ENCODE results near the gene FSTL4.

The FSTL4 gene

DNA sequence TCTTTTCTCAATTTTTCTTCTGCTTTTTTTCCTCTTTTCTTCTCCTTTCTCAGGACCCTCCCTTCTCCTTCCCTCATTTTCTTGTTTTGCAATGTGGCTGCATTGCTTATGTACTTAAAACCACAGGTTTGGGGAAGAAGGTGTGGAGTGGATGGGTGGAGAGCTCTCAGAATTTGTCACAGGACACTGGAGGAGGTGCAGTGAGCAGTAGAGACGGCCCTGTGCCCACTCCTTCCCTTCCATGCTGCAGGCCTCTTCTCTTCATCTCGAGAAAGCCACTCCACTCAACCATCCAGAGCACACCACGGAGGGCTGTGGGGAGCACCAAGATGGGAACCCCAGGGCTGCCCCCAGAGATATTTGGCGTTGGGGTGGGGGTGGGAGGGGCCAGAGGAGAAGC is 92.3 kb downstream of the FSTL4 start:
- no peaks in the 10 kb centered on the region for H3K27me3 ChIP-seq (ENCODE audit: insufficient read depth, low read depth)

DNA sequence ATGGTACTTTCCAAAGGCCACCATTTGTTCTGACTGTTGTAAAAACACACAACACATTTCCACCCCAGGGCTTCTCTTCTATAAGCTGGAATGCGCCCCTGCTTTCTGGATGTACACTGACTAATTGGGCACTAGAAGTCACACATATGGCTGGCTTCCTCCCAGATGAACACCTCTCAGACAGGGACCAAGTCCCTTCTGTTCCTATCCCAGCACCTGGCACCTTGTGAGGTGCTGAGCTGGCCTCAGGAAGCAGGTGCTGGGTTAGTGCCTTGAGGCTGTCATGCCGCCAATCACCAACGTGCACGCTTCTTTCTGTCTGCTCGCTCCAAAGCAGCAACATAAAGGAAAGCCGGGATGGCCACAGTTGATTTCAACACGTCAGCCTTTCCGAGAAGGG is 93.2 kb downstream of the FSTL4 start:
- Histone ChIP-seq H3K27ac (no peak overlapping the region), H2AFZ (ENCODE audit: low read depth) (no peak overlapping the region), H3K4me1 (ENCODE audit: low read depth, poor library complexity, severe bottlenecking) (no peaks in the 10 kb centered on the region), H3K9ac (no peak overlapping the region), H3K36me3 (ENCODE audit: insufficient read depth) (no peaks in the 10 kb centered on the region), H3K79me2 (ENCODE audit: insufficient read depth, low read depth) (no peaks in the 10 kb centered on the region), H4K20me1 (ENCODE audit: insufficient read depth) (no peaks in the 10 kb centered on the region), H3K4me2 (no peak overlapping the region), H3K27me3 (ENCODE audit: insufficient read depth, low read depth) (no peaks in the 10 kb centered on the region), H3K4me3 (IDR thresholded peaks at IDR 0.05; ENCODE audit: insufficient read depth, low read depth, low read length) (no peak overlapping the region)
- TF ChIP-seq, protein P1, sequence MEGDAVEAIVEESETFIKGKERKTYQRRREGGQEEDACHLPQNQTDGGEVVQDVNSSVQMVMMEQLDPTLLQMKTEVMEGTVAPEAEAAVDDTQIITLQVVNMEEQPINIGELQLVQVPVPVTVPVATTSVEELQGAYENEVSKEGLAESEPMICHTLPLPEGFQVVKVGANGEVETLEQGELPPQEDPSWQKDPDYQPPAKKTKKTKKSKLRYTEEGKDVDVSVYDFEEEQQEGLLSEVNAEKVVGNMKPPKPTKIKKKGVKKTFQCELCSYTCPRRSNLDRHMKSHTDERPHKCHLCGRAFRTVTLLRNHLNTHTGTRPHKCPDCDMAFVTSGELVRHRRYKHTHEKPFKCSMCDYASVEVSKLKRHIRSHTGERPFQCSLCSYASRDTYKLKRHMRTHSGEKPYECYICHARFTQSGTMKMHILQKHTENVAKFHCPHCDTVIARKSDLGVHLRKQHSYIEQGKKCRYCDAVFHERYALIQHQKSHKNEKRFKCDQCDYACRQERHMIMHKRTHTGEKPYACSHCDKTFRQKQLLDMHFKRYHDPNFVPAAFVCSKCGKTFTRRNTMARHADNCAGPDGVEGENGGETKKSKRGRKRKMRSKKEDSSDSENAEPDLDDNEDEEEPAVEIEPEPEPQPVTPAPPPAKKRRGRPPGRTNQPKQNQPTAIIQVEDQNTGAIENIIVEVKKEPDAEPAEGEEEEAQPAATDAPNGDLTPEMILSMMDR (conservative IDR thresholded peaks at IDR 0.05; ENCODE audit: low read depth, low read length) = no peak

More for the DNA sequence above, 92.3 kb downstream of the FSTL4 start:
- no peak overlapping the region for H3K4me2 ChIP-seq
- TF ChIP-seq, protein P1 (conservative IDR thresholded peaks at IDR 0.05; ENCODE audit: low read depth, low read length) = no peak
- H3K79me2 ChIP-seq (ENCODE audit: insufficient read depth, low read depth) = no peaks in the 10 kb centered on the region
- H3K36me3 ChIP-seq (ENCODE audit: insufficient read depth) = no peaks in the 10 kb centered on the region
- no peak overlapping the region for H3K27ac ChIP-seq
- no peaks in the 10 kb centered on the region for H3K4me1 ChIP-seq (ENCODE audit: low read depth, poor library complexity, severe bottlenecking)
- H3K9ac ChIP-seq = no peak overlapping the region
- no peak overlapping the region for H3K4me3 ChIP-seq (IDR thresholded peaks at IDR 0.05; ENCODE audit: insufficient read depth, low read depth, low read length)
- no peak overlapping the region for H2AFZ ChIP-seq (ENCODE audit: low read depth)
- H4K20me1 ChIP-seq (ENCODE audit: insufficient read depth) = no peaks in the 10 kb centered on the region

DNA sequence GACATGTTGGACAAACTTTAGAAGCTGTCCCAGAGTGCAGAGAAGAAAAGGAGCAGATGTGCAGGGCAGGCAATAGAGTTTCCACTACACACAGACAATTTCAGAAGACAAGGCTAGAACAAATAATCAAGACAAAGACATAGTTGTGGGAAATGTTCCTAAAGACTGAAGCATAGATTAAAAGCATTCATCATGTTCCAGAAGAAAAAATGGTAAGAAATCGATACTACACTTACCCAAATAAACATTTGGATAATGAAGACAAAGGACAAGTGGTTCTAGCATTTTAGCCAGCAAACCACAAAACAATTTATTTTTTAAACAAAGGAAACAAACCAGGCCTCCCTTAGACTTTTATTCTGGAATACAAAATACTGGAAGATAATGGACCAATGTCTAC is 97.9 kb downstream of the FSTL4 start:
- no peaks in the 10 kb centered on the region for H4K20me1 ChIP-seq (ENCODE audit: insufficient read depth)
- no peaks in the 10 kb centered on the region for H3K36me3 ChIP-seq (ENCODE audit: insufficient read depth)
- H3K79me2 ChIP-seq (ENCODE audit: insufficient read depth, low read depth) = no peaks in the 10 kb centered on the region
- H2AFZ ChIP-seq (ENCODE audit: low read depth) = no peak overlapping the region
- H3K27me3 ChIP-seq (ENCODE audit: insufficient read depth, low read depth) = no peaks in the 10 kb centered on the region
- no peak overlapping the region for H3K9ac ChIP-seq
- no peaks in the 10 kb centered on the region for H3K4me1 ChIP-seq (ENCODE audit: low read depth, poor library complexity, severe bottlenecking)
- H3K27ac ChIP-seq = no peak overlapping the region
- H3K4me2 ChIP-seq = no peak overlapping the region
- H3K4me3 ChIP-seq (IDR thresholded peaks at IDR 0.05; ENCODE audit: insufficient read depth, low read depth, low read length) = no peak overlapping the region
- TF ChIP-seq, protein P1 (conservative IDR thresholded peaks at IDR 0.05; ENCODE audit: low read depth, low read length) = no peak

DNA sequence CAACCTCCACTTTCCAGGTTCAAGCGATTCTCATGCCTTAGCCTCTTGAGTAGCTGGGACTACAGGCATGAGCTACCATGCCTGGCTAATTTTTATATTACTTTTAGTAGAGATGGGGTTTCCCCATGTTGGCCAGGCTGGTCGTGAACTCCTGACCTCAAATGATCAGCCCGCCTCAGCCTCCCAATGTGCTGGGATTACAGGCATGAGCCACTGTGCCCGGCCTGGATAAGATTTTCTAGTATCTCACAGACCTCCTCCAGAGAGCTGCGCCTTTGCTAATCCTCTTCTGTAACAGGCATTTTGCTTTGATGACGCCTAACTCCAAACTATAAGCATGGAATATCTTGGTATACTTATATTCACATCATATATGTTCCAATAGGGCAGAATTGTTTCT is 99.4 kb downstream of the FSTL4 start:
- Histone ChIP-seq H3K9ac (no peak overlapping the region), H3K27me3 (ENCODE audit: insufficient read depth, low read depth) (no peaks in the 10 kb centered on the region), H3K4me3 (IDR thresholded peaks at IDR 0.05; ENCODE audit: insufficient read depth, low read depth, low read length) (no peak overlapping the region), H3K36me3 (ENCODE audit: insufficient read depth) (no peaks in the 10 kb centered on the region), H3K4me1 (ENCODE audit: low read depth, poor library complexity, severe bottlenecking) (no peaks in the 10 kb centered on the region), H2AFZ (ENCODE audit: low read depth) (no peak overlapping the region), H3K79me2 (ENCODE audit: insufficient read depth, low read depth) (no peaks in the 10 kb centered on the region), H3K27ac (no peak overlapping the region), H3K4me2 (no peak overlapping the region), H4K20me1 (ENCODE audit: insufficient read depth) (no peaks in the 10 kb centered on the region)
- TF ChIP-seq, protein P1 (conservative IDR thresholded peaks at IDR 0.05; ENCODE audit: low read depth, low read length) = no peak

Measured in KMS-11 (cell line).